Stimulated activated CD8-positive, alpha-beta memory T cell treated with anti-CD3 and anti-CD28 coated beads, Interleukin-4, amount 100 ng/mL, for 4 hours (primary cell): ENCODE data around the gene COPZ2.
"Not testable (repeated sequence)": the region's sequence is repeated elsewhere in the genome, so short reads cannot be mapped to it uniquely, and the experiment has no call there.

ENCODE experiments used
- DNase-seq, 2 donors: peaks; one replicate each; pipeline ENCODE4 v3.0.0-alpha.2; 2020; ENCODE audit warnings: low read depth in 2 of 2, low spot score in 1 of 2

The COPZ2 gene

DNA sequence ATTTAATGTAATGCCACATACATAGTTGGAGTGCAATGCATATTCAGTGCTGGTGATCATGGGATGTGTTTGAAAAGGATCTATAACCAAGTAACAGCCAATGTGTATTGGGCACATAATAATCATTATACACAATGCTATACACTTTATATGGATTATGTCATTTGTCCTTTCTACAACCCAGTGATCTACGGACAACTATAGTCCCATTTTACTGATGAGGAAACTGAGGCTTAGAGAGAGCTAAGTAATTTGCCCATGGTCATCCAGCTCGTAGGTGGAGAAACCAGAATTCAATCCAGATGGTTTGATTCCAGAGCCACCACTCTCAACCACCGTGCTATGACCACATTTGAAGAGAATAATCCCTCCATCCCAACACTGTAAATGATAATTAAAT, 27.4 kb downstream of the COPZ2 start:
- DNase-seq = no peak

DNA sequence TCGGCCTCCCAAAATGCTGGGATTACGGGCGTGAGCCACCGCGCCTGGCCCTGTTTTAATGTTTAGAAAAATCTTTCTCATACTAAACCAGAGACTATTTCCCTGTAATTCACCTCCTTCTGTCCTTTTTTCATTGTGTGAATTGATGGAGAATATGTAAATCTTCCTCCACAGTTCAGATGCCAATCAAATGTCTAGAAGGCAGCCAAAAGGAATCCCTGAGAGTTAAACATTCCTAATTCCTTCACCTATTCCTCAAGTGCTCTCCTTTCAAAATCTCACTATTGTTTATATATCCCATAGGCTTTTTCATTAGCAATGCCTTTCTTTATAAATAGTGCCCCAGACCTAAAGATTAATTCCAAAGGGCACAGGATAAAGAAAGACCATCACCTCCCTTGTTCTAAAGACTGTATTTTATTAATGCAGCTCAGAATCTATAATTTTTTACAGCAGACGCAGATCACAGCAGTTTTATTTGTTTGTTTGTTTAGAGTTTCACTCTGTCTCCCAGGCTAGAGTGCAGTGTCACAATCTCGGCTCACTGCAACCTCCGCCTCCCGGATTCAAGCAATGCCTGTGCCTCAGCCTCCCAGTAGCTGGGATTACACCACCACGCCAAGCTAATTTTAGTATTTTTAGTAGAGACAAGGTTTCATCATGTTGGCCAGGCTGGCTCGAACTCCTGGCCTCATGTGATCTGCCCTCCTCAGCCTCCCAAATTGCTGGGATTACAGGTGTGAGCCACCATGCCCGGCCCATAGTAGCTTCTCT, 30.5 kb downstream of the COPZ2 start:
- no peak for DNase-seq

DNA sequence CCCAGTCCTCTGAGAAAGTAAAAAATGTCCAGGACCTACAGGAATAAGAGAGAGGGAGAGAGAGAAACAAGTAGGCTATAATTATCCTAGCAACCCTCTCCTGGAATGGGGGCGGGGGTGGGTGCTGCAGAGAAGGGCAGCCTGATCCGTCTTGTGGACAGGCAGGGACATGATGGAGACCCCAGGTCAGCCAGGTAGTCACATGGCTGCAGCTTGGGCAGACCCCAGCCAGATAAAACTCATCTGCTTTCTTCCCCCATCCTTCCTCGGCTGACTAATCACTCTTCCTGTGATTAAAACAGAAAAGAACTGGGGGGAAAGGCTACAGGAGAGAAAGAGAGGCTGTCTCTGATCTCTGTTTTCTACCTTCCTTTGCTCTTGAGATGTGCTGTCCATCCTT, 32.6 kb downstream of the COPZ2 start:
- no peak for DNase-seq

DNA sequence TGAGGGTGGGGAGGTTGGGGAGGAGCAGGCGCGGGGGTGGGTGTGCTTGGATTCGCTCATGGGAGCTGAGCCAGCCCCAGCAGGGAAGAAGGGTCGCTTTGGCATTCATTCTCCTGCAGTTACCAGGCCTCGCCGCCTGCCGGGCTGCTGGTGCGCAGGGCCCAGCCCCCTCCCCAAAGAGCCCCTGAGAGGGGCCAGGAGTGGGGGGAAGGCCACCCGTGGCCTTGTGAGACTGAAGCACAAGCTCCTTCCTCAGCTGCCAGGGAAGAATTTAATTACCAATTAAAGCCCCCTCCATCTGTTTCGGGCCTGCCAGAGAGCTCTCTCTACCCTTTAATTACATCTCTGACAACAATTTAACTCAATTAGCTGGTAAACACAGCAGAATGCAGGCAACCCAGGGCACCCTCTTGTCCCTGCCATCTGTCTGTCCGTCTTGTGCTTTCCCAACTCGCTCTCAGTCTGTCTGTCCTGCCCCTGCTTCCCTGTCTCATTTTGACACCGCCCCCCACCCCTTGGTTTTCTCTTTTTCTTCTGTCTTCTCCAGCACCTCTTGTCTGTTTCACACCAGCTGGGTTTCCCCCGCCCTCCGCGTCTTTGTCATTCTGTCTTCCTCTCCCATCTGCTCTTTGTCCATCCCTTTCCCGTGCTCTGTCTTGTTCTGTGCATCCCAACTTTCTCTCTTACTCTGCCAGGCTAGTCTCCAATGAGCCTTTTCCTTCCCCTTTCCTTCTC, 34.0 kb downstream of the COPZ2 start:
- DNase-seq = no peak

DNA sequence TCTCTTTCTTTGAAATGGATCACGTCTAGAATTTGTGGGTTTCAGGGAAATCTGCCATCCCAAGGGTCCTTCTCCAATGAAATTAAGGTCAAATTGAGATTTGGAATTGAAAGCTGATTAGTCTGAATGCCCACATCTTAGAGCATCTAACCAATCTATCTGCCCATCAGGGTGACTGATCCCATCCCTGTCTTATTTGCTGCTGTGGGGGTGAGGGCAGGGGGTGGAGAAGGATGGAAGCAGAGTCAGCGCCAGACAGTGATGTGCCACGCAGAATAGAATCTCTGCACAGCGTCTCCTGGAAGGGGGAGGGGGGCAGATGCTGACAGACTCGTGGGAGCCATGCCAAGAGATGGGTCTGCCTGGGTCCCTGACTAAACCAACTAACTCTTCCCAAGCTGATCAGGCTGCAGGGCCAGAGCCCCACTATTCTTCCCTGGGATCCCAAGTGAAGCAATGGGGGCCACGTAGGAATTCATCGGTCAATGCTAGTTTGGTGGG, 34.6 kb downstream of the COPZ2 start:
- DNase-seq = no peak

DNA sequence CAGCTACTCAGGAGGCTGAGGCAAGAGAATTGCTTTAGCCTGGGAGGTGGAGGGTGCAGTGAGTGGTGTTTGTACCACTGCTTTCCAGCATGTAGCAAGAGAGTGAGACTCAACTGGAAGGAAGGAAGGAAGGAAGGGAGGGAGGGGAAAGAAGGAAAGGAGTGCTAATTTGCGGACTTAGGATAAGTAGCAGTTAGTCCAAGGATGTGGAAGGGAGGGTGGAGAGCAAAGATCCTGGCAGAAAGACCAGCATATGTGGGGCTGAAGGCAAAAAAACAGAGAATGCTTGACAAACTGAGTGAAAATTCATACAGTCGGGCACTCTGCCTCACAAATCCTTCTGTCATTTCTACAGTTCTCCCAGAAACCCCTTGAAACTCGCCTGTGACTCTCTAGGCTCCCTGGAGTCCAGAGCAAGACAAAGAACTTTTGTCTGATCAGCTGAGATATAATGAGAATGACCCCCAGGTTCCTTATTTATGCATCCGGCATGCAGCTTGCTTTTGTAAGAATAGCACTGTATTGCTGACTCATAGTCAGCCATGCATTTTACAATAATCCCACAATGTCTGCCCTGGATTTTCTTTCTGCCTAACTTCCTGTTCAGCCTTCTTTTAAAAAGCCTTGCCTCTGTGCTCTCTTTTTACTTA, 35.2 kb downstream of the COPZ2 start:
- DNase-seq = no peak

DNA sequence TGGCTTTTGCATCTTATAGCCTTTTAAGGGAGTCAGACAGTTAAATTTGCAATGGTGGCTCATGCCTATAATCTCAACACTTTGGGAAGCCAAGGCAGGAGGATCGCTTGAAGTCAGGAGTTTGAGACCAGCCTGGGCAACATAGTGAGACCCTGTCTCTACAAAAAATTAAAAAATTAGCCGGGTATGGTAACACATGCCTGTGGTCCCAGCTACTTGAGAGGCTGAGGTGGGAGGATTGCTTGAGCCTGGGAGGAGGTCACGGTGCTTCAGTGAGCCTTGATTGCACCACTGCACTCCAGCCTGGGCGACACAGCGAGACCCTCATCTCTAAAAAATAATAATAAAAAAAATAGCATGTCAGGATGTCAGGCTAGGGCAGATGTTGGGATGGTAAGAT, 35.9 kb downstream of the COPZ2 start:
- not testable (repeated sequence) for DNase-seq

DNA sequence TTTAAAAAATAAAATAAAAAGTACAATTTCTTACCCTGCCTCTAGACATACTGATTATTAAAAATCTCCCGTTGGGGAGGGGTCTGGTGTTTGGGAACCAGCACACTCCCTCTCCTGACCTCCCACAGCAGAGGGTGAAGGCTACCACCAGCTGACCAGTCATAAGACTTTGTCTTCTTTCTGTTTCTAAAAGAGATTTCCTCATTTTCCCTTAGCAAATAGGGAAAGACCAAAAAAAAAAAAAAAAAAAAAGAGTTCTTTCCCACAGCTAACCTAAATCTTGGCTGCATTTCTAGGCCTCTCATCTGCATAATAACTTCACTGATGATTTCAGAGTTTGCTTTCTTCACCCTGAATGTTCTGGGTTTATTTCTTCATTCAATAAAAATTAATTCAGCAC, 36.4 kb downstream of the COPZ2 start:
- no peak for DNase-seq

DNA sequence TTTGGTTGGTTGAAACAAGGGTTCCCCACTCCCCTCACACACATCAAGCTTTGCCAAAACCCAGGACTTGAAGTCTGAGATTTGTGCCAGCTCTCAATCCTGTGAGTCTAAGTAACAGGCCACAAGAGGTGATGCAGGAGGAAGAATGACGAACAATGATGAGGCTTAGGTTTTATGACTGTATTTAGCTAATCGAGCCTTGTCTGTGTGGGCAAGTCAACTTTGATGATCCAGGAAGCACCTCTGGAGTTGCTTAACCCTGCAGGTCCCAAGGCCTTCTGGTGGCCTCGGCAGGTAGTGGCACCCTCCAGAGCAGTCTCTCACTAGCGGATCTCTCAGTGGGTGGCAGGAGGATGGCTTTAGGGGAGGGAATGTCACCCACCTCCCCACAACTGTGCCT, 38.0 kb downstream of the COPZ2 start:
- DNase-seq = no peak

DNA sequence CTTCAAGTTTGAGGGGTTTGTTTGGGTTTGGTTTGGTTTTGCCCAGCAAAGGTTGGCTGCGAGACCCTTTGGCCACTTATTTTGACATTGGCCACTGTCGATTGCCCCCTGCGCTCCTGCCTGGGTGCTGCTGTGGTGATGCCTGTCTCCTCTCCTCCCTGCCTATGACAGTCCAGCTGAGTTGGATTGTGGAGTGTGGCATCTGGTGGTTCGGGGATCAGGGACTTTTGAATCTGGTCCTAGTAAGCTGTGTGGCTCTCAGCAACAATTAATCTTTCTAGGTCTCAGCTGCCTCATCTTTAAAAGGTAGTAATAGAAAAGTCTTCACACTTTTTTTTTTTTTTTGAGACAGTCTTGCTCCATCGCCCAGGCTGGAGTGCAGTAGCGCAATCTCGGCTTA, 39.6 kb downstream of the COPZ2 start:
- DNase-seq = no peak

DNA sequence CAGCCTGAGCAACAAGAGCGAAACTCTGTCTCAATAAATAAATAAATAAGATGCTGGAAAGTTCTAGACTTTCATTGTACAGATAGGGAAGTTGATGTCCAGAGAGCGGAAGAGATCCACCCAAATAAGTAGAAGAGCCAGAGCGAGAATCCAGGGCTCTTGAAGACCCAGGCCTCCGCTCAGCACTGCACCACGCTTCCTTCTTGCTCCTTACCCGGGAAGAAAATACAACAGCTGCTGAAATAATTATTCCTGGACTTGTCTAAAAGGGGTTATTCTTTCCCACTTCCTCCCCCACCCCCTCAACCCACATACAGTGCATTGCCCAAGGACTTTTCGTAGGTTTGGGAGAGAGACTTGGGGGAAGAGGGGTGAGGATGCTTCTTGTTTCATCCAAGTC, 40.0 kb downstream of the COPZ2 start:
- DNase-seq = no peak

DNA sequence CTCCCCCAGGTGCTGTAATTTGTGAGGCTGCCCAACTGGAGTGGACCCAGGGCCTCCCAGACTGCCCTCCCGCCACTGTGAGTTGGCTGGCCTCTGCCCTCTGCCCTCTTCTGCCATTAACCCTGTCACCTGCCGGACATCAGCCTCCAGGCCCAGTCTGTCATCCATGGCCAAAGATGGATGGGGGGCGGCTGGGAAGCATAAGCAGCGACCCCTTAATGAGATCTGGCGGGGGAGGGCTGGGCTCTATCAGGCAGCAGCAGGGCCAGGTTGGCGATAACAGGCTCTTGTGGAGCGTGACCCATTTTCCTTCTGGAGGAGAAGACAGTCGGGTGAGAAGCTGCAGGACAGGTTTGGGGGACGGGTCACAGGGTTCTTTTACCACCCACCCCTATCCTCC, 41.4 kb downstream of the COPZ2 start:
- DNase-seq = no peak

DNA sequence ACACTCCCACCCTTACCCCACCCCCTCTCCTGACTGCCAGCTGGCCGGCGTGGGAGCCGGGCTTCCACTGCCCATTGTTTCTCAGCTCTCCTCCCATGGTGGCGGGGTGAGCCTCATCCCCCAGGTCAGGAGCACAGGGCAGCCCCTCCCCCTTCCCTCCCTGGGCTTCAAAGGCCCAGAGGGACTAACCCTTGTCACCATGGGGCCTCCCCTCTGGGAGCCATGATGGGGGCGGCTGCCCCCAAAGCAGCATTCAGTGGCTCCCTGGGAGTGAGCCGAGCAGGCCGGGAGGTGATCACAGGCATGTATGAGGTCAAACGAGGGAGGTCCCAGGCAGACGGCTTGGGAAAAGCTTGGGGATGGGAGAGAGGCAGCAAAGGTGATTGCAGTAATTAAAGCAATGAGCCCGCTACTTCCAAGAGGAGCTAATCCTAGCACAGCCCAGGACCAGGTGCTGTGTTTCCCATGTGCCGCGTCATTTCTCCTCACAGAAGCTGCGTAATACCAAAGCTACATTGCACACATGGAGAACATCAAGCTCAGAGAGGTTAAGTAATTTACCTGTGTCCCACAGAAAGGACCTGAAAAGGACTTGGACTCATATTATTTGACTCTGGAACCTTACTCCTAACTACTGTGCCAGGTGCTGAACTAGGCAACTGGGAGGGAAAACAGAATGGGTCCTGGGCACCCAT, 42.2 kb downstream of the COPZ2 start:
- no peak for DNase-seq

DNA sequence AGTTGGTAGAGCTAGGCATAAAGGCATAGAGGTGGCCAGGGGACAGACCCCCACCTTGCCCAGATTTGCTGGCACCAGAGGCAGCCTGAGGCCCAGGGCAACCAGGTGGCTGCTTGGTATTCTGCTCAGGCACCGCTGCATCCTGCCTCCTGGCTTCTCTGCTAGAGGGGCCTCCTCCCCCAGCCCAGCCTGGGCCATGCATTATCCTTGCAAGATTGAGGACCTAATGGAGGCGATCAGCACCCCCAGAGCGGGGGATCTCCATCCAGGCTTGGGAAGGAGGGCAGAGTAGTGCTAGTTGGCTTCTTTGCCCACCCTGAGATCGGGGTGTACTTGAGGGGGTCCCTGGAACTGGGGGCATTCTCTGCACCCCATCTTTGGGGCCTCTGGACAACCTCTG, 42.9 kb downstream of the COPZ2 start:
- no peak for DNase-seq

DNA sequence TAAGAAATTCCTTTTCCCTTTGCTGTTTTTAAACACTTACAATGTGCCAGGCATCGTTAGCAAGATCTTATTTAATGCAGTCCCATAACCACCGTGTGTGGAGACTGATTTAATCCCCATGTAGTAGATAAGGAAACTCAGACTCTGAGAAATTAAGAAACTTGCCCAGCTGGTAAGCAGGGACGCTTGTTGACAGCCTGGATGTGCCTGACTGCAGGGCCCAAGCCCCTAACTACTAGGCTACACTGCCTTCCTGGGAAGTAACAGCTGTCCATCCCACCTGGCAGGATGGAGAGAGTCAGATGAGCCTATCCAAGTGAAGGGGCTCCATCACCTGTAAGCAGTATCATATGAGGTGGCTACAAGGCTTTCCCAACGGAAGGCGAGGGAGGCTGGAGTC, 43.6 kb downstream of the COPZ2 start:
- DNase-seq = no peak

DNA sequence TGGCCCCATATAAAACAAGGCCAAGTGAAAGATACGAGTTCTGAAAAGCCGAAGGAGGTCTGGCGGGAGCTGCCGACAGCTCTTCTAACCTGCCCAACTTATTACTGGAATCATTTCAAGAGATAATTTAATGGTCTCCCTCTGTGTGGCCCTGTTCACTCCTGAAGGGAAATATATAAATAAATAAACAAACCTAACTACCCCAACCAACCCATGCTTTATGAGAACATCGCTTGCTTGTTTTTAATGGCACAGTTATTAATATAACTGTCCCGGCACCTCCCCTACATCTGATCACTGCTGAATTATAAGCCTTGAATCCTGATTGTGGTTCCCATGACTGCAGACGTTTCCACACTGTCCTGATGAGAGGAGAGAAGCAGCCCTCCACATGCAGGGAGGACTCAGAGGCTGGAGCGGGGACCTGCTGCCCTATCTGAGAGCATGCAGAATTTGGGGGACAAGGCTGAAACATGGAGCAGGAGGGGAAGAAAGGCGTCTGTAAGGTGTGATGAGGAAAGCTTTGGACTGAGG, 44.5 kb downstream of the COPZ2 start:
- no peak for DNase-seq

DNA sequence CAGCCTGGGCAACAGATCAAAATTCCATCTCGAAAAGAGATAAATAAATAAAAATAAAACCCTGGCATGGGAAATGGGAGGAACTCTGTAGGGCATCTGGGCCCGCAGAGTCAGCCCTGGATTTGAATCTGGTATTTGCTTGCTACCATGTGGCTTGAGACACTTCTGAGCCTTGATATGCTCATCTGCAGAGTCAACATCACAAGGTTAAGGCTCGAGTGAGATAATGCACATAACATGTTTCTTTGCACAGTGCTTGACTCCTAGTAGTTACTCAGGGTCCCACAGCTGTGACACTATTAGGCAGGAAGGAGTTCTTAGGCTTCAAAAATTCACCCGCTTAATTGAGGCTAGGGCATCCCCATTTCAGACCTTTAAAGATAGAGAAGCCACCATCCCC, 45.4 kb downstream of the COPZ2 start:
- no peak for DNase-seq

DNA sequence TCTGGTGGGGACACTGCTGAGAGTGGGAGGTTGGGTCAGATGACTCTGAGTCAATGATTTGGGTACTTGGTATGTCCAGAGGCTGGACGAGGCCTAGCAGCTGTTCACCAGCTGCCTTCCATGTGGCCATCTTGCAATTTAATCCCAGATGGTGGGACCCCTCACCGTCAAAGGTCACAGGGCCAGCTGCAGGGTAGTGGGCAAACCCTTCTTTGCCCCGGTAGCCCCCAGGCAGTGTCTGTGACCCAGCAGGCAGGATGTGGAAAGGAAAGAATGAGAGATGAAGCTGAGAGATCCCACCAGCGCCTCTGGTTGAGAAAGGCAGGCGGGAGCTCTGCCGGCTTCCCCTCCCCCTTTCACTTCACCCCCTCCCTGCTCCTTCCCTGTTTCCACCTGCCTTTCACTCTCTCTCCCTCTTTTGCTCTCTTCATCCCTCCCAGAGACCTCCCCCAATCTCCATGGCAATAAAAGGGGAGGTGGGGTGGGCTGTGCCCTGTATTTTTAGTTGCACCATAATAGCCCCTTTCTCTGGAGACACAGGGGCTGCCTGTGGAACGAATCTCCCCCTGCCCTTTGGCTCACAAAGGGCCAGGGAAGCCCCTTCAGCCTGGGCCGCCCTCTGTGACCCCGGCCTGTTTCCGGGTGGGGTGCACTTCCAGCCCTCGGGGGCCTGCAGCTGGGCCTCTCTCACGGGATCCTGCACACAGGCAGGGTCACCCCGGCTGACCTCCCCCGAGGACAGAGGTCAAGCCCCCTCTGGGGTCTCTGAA, 46.5 kb downstream of the COPZ2 start:
- DNase-seq = no peak

DNA sequence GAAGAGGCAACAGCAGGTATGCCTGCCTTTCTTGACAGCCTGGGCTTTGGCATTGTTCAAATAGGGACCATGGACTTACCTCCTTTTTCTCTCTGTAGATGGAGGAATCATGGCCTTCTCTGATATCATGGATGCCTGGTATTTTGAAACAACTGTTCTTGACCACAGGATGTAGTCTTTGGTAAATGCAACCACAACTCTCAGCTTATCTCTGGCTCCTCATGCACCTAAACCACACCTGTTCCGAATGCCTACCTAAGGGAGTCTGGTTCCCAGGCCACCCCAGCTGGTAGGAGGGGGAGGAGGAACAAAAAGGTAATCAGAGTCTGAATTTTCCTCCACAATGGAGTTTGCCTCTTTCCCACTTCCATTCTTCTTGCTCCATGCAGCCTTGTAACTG, 47.9 kb downstream of the COPZ2 start:
- DNase-seq = no peak

DNA sequence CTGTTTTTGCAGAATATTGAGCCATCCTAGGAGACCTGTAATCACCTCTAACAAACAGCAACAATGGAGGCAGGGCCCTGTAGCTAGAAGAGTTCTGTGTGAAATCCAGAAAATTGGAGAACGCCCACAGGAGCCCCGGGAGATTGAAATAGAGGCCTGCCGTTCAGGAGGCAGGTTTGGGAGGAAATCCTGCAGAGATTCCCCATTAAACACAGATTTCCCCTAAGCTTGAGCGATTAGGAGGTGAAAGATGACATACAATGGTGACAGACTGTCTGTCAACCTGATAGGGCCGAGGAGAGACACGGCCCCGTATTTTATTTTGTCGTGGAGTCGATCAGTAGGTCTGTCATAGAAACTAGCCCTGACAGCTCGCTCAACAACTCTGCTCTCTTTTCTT, 48.4 kb downstream of the COPZ2 start:
- no peak for DNase-seq

DNA sequence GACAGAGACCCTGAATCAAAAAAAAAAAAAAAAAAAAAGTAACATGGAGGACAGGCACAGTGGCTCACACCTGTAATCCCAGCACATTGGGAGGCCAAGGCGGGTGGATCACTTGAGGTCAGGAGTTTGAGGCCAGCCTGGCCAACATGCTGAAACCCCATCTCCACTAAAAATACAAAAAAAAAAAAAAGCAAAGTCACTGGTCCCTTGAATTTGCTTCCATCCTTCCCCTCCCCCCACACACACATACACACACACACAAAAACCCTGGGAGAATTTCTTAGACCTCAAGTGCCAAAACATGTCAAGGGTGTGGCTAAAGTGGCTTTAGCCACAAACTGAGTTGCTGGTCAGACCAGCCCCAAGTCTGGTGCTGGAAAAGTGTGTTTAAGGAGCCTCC, 49.2 kb downstream of the COPZ2 start:
- not testable (repeated sequence) for DNase-seq
